ENCODE results near the gene PTPRQ. TPM values are rescaled to one million over a fixed set of nuclear protein-coding genes. Genes with fewer than 3 reads are reported as not detected.
A peak's percentile ranks its signal among the peaks of the same experiment; 100 is the strongest.

Gene PTPRQ
- polyA plus RNA-seq, 1 of the 3 experiments (the other 2 are of a cell fraction), result 0.46 TPM

DNA sequence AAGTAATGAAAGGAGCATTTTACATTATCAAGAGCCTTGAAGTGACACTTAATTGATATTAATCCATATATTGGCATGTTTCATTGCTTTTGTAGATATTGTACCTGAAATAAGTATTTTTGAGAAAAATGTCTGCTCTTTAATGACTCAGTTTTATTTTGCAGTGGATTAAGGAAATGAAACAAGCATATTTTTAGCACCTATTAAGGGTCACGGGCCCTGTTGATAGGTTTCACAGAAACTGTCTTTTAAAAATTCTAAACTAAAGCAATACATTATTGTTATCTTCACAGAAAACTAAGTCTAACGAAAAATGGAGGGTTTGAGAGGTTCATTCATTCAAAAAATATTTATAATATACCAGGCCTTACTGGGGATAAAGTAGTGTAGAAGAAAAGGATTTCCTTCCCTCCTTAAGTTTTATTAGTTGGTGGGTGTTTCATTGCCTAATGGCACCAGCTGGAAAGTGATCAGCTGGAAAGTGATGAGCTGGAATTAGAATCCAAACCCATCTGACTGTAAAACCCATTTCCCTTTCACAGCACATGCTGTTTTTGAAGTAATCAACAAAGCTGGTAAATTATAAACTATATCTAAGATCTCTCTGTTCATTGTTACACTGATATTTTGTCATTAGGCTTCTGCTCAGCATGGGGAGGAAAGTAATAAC lies 54.2 kb downstream of the PTPRQ start:
- ChIA-PET POLR2A (no interaction called here), CTCF (no interaction called here)
- no peak overlapping the region for H3K9ac ChIP-seq
- H3K79me2 ChIP-seq (ENCODE audit: insufficient read depth), result no peaks in the 10 kb centered on the region
- no peaks in the 10 kb centered on the region for H3K27me3 ChIP-seq (ENCODE audit: insufficient read depth)
- H3K27ac ChIP-seq (ENCODE audit: low read depth in 2 of 2, low read length in 1 of 2), result no peak overlapping the region
- no peak overlapping the region for H3K4me2 ChIP-seq
- no peaks in the 10 kb centered on the region for H3K36me3 ChIP-seq (replicated peaks in 1 of 2; ENCODE audit: control insufficient read depth in 1 of 2, insufficient read depth in 2 of 2, low read length in 1 of 2)
- no peaks in the 10 kb centered on the region for H3K9me3 ChIP-seq
- no peak for TF ChIP-seq SIN3A (IDR thresholded peaks at IDR 0.05; ENCODE audit: borderline replicate concordance, low read depth, low read length)
- no peak overlapping the region for H3K4me3 ChIP-seq (ENCODE audit: low read depth in 2 of 2, low read length in 1 of 2)
- no peaks in the 10 kb centered on the region; a peak in 1 of 4 replicates for H3K4me1 ChIP-seq (ENCODE audit: control insufficient read depth in 1 of 2, insufficient read depth in 2 of 2, low read depth in 1 of 2, low read length in 1 of 2)
- no peak overlapping the region for H2AFZ ChIP-seq (ENCODE audit: low read depth)
- no peaks in the 10 kb centered on the region for H4K20me1 ChIP-seq (ENCODE audit: insufficient read depth)
- no peaks in the 10 kb centered on the region for H3F3A ChIP-seq (replicated peaks; ENCODE audit: insufficient read depth)
- WGBS (ENCODE audit: low lambda C conversion rate), result 13% methylated on average over 2 of the region's 2 CpGs
- H3K9me2 ChIP-seq, result no peaks in the 10 kb centered on the region
- no peak for DNase-seq

DNA sequence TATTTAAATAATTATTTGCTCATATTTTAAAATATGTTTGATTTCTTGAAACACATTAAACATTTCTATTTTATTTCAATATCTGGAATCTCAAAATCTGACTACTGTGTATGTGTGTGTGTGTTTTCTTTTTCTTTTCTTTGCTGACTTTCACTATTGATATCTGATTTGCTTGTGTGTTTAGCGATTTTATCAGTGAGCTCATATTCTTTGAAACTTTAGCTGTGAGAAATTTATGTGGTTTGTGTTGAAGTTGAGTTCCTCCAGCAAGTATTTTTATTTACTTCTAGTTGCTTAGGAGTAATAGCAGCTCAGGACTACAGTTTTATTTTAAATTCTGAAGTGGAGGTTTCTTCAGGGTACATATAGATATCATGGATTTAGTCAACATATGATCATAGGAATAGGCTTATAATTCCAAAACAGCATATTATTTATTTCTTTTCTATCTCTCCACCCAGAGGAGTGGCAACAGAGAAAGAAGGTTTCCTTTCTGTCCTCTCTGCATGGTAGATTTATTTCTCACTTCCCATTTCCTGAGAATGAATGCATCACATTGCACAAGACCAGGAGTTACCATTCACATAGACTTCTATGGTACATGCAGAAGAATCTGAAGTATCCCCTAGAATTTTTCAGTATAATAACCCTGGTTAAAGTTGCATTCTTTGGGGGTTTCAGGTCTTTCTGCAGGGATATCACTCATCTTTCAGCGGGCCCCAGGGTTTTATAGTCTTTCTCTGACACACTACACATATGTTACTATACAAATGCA lies 60.5 kb downstream of the PTPRQ start:
- H3K27ac ChIP-seq (ENCODE audit: low read depth in 2 of 2, low read length in 1 of 2), result no peak overlapping the region
- no peak for DNase-seq
- H3K36me3 ChIP-seq (replicated peaks in 1 of 2; ENCODE audit: control insufficient read depth in 1 of 2, insufficient read depth in 2 of 2, low read length in 1 of 2), result no peaks in the 10 kb centered on the region
- WGBS (ENCODE audit: low lambda C conversion rate), result 8% methylated on average over 2 of the region's 2 CpGs
- POLR2A ChIA-PET, result no interaction called here
- H3K4me3 ChIP-seq (ENCODE audit: low read depth in 2 of 2, low read length in 1 of 2), result no peak overlapping the region
- no peaks in the 10 kb centered on the region for H3K79me2 ChIP-seq (ENCODE audit: insufficient read depth)
- TF ChIP-seq JUND (IDR thresholded peaks at IDR 0.05) (no peak), CHD2 (IDR thresholded peaks at IDR 0.05; ENCODE audit: low read length, partially characterized antibody) (no peak), ELF1 (IDR thresholded peaks at IDR 0.05) (no peak)
- no peaks in the 10 kb centered on the region for H3K9me3 ChIP-seq
- H3K9me2 ChIP-seq, result no peaks in the 10 kb centered on the region
- peaks cover 0 to 4% of the 10 kb centered on the region in 2 experiments; a peak in 3 of 4 replicates for H3K4me1 ChIP-seq (ENCODE audit: control insufficient read depth in 1 of 2, insufficient read depth in 2 of 2, low read depth in 1 of 2, low read length in 1 of 2)
- H3K27me3 ChIP-seq (ENCODE audit: insufficient read depth), result no peaks in the 10 kb centered on the region
- no peak overlapping the region for H3K9ac ChIP-seq
- H4K20me1 ChIP-seq (ENCODE audit: insufficient read depth), result no peaks in the 10 kb centered on the region
- H2AFZ ChIP-seq (ENCODE audit: low read depth), result no peak overlapping the region
- H3F3A ChIP-seq (replicated peaks; ENCODE audit: insufficient read depth), result peaks cover 6% of the 10 kb centered on the region
- CTCF ChIA-PET, result no interaction called here
- no peak overlapping the region for H3K4me2 ChIP-seq

DNA sequence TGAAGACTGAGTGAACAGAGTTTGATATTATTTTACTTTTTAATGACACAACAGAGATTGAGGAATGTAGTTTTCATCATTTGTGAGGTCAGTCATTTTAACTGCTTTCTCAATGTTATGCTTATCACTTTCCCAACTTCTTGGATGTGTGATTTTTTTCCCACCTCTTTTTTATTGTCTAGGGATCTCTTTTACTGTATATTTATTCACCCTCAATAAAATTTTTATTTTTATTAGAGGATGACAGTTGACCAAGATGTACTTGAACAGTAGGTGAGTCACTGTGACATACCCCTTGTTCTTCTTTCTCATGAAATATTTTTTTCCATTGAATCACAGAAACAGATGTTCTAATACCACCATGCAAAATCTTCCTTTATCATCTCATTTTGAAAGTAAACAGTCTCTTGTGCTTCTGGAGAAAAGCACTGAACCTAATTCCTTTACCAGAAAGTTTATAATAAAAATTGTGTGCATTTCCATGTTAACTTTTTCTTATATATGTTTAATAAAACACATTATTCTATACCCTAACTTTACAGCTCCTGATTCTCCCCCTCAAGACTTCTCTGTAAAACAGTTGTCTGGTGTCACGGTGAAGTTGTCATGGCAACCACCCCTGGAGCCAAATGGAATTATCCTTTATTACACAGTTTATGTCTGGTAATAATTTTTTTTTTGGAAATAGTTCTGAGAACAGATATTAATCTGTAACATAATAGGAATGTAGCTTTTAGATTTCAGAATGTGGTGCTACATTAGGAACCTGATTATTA lies 65.9 kb downstream of the PTPRQ start:
- ChIA-PET CTCF (no interaction called here), POLR2A (no interaction called here)
- Histone ChIP-seq H3K4me3 (ENCODE audit: low read depth in 2 of 2, low read length in 1 of 2) (no peak overlapping the region; a peak in 1 of 4 replicates), H3K27me3 (ENCODE audit: insufficient read depth) (no peaks in the 10 kb centered on the region), H2AFZ (ENCODE audit: low read depth) (peak overlapping the region; percentile 4; the same call in 1 of the 2 replicates), H3K9me3 (no peaks in the 10 kb centered on the region), H3K4me1 (ENCODE audit: control insufficient read depth in 1 of 2, insufficient read depth in 2 of 2, low read depth in 1 of 2, low read length in 1 of 2) (peaks cover 0 to 14% of the 10 kb centered on the region in 2 experiments), H3K79me2 (ENCODE audit: insufficient read depth) (no peaks in the 10 kb centered on the region), H3K4me2 (peak overlapping the region; percentile 34), H3K9ac (peak overlapping the region; percentile 50; the same call in 1 of the 2 replicates), H3K36me3 (replicated peaks in 1 of 2; ENCODE audit: control insufficient read depth in 1 of 2, insufficient read depth in 2 of 2, low read length in 1 of 2) (no peaks in the 10 kb centered on the region), H4K20me1 (ENCODE audit: insufficient read depth) (no peaks in the 10 kb centered on the region), H3F3A (replicated peaks; ENCODE audit: insufficient read depth) (peaks cover 19% of the 10 kb centered on the region), H3K9me2 (no peaks in the 10 kb centered on the region), H3K27ac (ENCODE audit: low read depth in 2 of 2, low read length in 1 of 2) (peak overlapping the region in 1 of 2 experiments; percentile 89; a peak in 2 of 4 replicates)
- DNase-seq, result peak; percentile 3
- 3% methylated on average over 1 of the region's 1 CpG for WGBS (ENCODE audit: low lambda C conversion rate)
- no peak for TF ChIP-seq RAD21 (IDR thresholded peaks at IDR 0.05; ENCODE audit: low read length)
- no peak for TF ChIP-seq CHD2 (IDR thresholded peaks at IDR 0.05; ENCODE audit: low read length, partially characterized antibody)
- TF ChIP-seq SIN3A (IDR thresholded peaks at IDR 0.05; ENCODE audit: borderline replicate concordance, low read depth, low read length), result no peak
- peak; percentile 19; the same call in 1 of the 2 replicates for TF ChIP-seq NFIC (IDR thresholded peaks at IDR 0.05; ENCODE audit: borderline replicate concordance)
- peak; percentile 60 for TF ChIP-seq FOSL2 (IDR thresholded peaks at IDR 0.05; ENCODE audit: borderline replicate concordance, low read depth)
- no peak for TF ChIP-seq ELF1 (IDR thresholded peaks at IDR 0.05)
- TF ChIP-seq JUND (IDR thresholded peaks at IDR 0.05), result peak; percentile 64
- no peak for TF ChIP-seq TAF1 (IDR thresholded peaks at IDR 0.05; ENCODE audit: borderline replicate concordance, low read depth, low read length)
- no peak for TF ChIP-seq MEF2A (IDR thresholded peaks at IDR 0.05; ENCODE audit: borderline replicate concordance, low read depth)
- peak; percentile 77; the same call in 1 of the 2 replicates for TF ChIP-seq FOXM1 (IDR thresholded peaks at IDR 0.05; ENCODE audit: low read depth)
- TF ChIP-seq EZH2phosphoT487 (IDR thresholded peaks at IDR 0.05; ENCODE audit: borderline replicate concordance, low read depth), result no peak
- no peak for TF ChIP-seq RCOR1 (IDR thresholded peaks at IDR 0.05; ENCODE audit: low read length)
- TF ChIP-seq, protein P1, sequence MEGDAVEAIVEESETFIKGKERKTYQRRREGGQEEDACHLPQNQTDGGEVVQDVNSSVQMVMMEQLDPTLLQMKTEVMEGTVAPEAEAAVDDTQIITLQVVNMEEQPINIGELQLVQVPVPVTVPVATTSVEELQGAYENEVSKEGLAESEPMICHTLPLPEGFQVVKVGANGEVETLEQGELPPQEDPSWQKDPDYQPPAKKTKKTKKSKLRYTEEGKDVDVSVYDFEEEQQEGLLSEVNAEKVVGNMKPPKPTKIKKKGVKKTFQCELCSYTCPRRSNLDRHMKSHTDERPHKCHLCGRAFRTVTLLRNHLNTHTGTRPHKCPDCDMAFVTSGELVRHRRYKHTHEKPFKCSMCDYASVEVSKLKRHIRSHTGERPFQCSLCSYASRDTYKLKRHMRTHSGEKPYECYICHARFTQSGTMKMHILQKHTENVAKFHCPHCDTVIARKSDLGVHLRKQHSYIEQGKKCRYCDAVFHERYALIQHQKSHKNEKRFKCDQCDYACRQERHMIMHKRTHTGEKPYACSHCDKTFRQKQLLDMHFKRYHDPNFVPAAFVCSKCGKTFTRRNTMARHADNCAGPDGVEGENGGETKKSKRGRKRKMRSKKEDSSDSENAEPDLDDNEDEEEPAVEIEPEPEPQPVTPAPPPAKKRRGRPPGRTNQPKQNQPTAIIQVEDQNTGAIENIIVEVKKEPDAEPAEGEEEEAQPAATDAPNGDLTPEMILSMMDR (IDR thresholded peaks at IDR 0.05), result no peak
- TF ChIP-seq TCF12 (IDR thresholded peaks at IDR 0.05), result peak; percentile 84
- TF ChIP-seq, protein P2, sequence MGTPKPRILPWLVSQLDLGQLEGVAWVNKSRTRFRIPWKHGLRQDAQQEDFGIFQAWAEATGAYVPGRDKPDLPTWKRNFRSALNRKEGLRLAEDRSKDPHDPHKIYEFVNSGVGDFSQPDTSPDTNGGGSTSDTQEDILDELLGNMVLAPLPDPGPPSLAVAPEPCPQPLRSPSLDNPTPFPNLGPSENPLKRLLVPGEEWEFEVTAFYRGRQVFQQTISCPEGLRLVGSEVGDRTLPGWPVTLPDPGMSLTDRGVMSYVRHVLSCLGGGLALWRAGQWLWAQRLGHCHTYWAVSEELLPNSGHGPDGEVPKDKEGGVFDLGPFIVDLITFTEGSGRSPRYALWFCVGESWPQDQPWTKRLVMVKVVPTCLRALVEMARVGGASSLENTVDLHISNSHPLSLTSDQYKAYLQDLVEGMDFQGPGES (IDR thresholded peaks at IDR 0.05; ENCODE audit: low read depth, low read length), result no peak
- no peak; the same call in 1 of the 2 replicates for TF ChIP-seq POLR2AphosphoS5 (IDR thresholded peaks at IDR 0.05; ENCODE audit: low read depth, low read length)
- TF ChIP-seq NRF1 (IDR thresholded peaks at IDR 0.05; ENCODE audit: low read depth, low read length), result no peak

Data from SK-N-SH (cell line).